ENCODE data around the gene TPPP.

- no peak for TF ChIP-seq CTCF (conservative IDR thresholded peaks at IDR 0.05; ENCODE audit: low read length)
- no peak for TF ChIP-seq EZH2phosphoT487 (IDR thresholded peaks at IDR 0.05; ENCODE audit: borderline replicate concordance)
Measured at GRCh38 chr5:673831-674629, 19.1 kb downstream of the TPPP start.

Measured in Loucy (cell line).